Prostate gland (tissue), 2 donors: ENCODE data around the gene RBM47.

Experiments used
- CTCF ChIP-seq, 4 experiments: fragments of 200-600 bp in 2 of 4; fragments of 450-650 bp in 2 of 4; sonication (generic) in 2 of 4; IDR thresholded peaks; 1 replicate in 3 of 4; 2 replicates in 1 of 4; pipeline ENCODE4 v1.5.1; 2016 to 2019; ENCODE audit warnings: antibody characterized with exemption in 4 of 4, mild to moderate bottlenecking in 2 of 4, moderate library complexity in 2 of 4
- POLR2A ChIP-seq: fragments of 450-650 bp; IDR thresholded peaks from one replicate; pipeline ENCODE4 v1.6.1; 2016; ENCODE audit warnings: antibody characterized with exemption, mild to moderate bottlenecking
- POLR2AphosphoS5 ChIP-seq: sonication (generic); formaldehyde crosslinking; IDR thresholded peaks from one replicate; pipeline ENCODE4 v1.6.1; 2017; ENCODE audit warnings: antibody characterized with exemption

GRCh38 chr4:40592034-40592433 is 37.6 kb downstream of the RBM47 start:
- no peak for TF ChIP-seq CTCF (IDR thresholded peaks at IDR 0.05)
- TF ChIP-seq POLR2AphosphoS5 = no peak
- TF ChIP-seq POLR2A = no peak
